ENCODE measurements around the gene MALT1. TPM values are rescaled to one million over a fixed set of nuclear protein-coding genes. Genes with fewer than 3 reads are reported as not detected.

Gene MALT1
- total RNA-seq: 12.7 and 13.1 TPM in 2 replicates

GRCh38 chr18:58671111-58671631, at the start of gene MALT1:
MALT1 (plus strand) TSS chr18:58671465; CDS start chr18:58671644, 179 bp downstream.

Other genes with a start within 250 kb of the MALT1 start
- gene ALPK2, start 42.4 kb upstream of the MALT1 start, total RNA-seq: under 0.01 TPM in 2 replicates
- gene ZNF532, start 193.4 kb downstream of the MALT1 start, total RNA-seq: 37.4 and 50.4 TPM in 2 replicates